Stimulated activated CD8-positive, alpha-beta memory T cell treated with anti-CD3 and anti-CD28 coated beads, Interleukin-4, amount 100 ng/mL, for 4 hours (primary cell): Measurements from ENCODE around the gene GPR141.

Experiments used
- DNase-seq, 2 donors: peaks; one replicate each; pipeline ENCODE4 v3.0.0-alpha.2; 2020; ENCODE audit warnings: low read depth in 2 of 2, low spot score in 1 of 2

GPR141 gene

GRCh38 chr7:37730501-37730900 is 46.9 kb downstream of the GPR141 start:
- DNase-seq = no peak

GRCh38 chr7:37732253-37732652 is 48.7 kb downstream of the GPR141 start:
- no peak for DNase-seq

- DNase-seq = no peak
These were observed 49.3 kb downstream of the GPR141 start for GRCh38 chr7:37732888-37733287.

GRCh38 chr7:37735196-37735595 is 51.6 kb downstream of the GPR141 start:
- no peak for DNase-seq

- no peak for DNase-seq
These were observed 54.8 kb downstream of the GPR141 start for GRCh38 chr7:37738321-37738720.

- no peak for DNase-seq
These were observed 56.8 kb downstream of the GPR141 start for GRCh38 chr7:37740398-37740797.

- DNase-seq = no peak
These were observed 58.2 kb downstream of the GPR141 start for GRCh38 chr7:37741776-37742175.

- DNase-seq = no peak
These were observed 67.5 kb downstream of the GPR141 start for GRCh38 chr7:37751096-37751495.

- DNase-seq = no peak
These were observed 70.0 kb downstream of the GPR141 start for GRCh38 chr7:37753398-37754050.

GRCh38 chr7:37756797-37757551 is 73.4 kb downstream of the GPR141 start:
- no peak for DNase-seq

- DNase-seq = no peak
These were observed 74.0 kb downstream of the GPR141 start for GRCh38 chr7:37757563-37757962.

GRCh38 chr7:37758501-37759045 is 75.0 kb downstream of the GPR141 start:
- DNase-seq = no peak

GRCh38 chr7:37759526-37759925 is 76.0 kb downstream of the GPR141 start:
- no peak for DNase-seq

- no peak for DNase-seq
These were observed 81.9 kb downstream of the GPR141 start for GRCh38 chr7:37765421-37765829.

GRCh38 chr7:37765872-37766525 is 82.4 kb downstream of the GPR141 start:
- DNase-seq = no peak

GRCh38 chr7:37768611-37769010 is 85.0 kb downstream of the GPR141 start:
- no peak for DNase-seq

- DNase-seq = no peak
These were observed 85.7 kb downstream of the GPR141 start for GRCh38 chr7:37769291-37769690.

GRCh38 chr7:37769726-37770125 is 86.2 kb downstream of the GPR141 start:
- no peak for DNase-seq

- no peak for DNase-seq
These were observed 87.3 kb downstream of the GPR141 start for GRCh38 chr7:37770838-37771237.

GRCh38 chr7:37771342-37771741 is 87.8 kb downstream of the GPR141 start:
- no peak for DNase-seq

GRCh38 chr7:37771801-37772200 is 88.2 kb downstream of the GPR141 start:
- DNase-seq = no peak

- DNase-seq = no peak
These were observed 92.4 kb downstream of the GPR141 start for GRCh38 chr7:37775921-37776320.
